ENCODE results near the gene SOX8.

GRCh38 chr16:1026057-1026783 lies 44.6 kb downstream of the SOX8 start:
- TF ChIP-seq, protein P1, sequence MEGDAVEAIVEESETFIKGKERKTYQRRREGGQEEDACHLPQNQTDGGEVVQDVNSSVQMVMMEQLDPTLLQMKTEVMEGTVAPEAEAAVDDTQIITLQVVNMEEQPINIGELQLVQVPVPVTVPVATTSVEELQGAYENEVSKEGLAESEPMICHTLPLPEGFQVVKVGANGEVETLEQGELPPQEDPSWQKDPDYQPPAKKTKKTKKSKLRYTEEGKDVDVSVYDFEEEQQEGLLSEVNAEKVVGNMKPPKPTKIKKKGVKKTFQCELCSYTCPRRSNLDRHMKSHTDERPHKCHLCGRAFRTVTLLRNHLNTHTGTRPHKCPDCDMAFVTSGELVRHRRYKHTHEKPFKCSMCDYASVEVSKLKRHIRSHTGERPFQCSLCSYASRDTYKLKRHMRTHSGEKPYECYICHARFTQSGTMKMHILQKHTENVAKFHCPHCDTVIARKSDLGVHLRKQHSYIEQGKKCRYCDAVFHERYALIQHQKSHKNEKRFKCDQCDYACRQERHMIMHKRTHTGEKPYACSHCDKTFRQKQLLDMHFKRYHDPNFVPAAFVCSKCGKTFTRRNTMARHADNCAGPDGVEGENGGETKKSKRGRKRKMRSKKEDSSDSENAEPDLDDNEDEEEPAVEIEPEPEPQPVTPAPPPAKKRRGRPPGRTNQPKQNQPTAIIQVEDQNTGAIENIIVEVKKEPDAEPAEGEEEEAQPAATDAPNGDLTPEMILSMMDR (conservative IDR thresholded peaks at IDR 0.05; ENCODE audit: low read depth, low read length) = no peak
- no peak for TF ChIP-seq EZH2 (IDR thresholded peaks at IDR 0.05; ENCODE audit: borderline replicate concordance, low read depth, low read length, poor library complexity, severe bottlenecking)
